NOMO-1 treated with DMSO at 0.1 percent for 48 hours (cell line): ENCODE measurements around the gene TOMM22.

ENCODE experiments used
- DNase-seq: peaks from one replicate; lab custom pipeline; 2025; ENCODE audit not compliant: unreplicated experiment; lab: John Stamatoyannopoulos, UW

Gene TOMM22

GRCh38 chr22:38733329-38733723 is 51.6 kb downstream of the TOMM22 start:
- no peak for DNase-seq

DNA sequence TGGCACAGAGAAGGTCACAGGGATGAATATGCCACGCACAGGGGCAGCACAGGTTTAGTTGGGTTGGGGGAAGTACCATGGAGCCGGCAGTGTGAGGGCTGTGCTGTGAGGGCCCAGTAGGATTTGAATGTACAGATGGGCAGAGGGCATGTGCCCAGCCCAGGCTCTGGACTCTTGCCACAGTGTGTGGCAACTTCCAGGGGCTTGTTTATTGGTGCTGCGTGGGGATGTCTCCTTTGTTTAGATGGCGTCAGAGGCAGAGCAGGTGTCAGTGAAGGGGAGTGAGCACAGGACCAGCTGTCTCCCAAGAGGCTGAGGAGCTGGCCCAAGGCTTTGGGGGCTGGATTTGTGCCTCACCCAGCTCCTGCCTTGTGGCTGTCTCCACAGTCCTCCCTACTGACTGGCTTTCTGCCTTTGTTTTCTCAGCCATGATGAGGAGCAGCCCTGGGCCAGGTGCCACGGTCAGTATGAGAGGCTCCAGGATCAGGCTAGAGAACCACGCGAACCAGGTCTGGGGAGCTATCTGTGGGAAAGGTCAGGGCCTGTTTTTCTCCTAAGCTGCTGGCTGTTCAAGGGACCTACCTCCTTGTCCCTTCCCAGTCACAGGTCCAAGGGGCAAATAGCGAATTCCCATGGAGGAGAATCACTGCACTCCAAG is 52.1 kb downstream of the TOMM22 start:
- no peak for DNase-seq

DNA sequence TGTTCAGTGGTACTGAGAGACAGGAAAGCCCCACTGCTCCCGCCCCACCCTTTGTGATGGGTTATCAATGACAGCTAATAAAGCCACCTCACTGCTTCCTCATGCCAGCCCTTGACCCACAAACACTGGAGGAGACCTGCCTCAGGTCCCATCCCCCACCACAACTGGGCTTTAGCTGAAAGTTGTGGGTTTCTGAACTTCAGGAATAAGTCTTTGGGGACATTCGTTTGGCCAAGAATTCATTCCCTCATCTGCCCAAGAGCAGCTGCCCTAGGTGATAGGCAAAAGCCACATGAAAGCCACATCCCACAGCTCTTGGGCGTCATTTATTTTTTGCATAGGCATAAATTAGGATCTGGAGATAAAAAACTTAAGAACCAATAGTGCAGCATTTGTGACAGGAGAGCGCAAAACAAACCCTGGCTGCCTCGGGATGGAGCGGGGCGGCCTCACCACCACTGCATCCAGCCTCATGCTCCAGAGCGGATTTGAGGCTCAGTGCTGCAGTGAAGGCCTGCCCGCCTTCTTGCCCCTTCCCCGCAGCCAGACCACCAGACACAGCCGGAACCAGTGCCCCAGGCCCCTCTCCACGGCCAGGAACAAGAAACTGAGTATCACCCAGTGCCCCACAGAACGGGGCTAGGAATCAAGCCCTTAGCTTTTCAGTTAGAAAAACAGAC is 52.8 kb downstream of the TOMM22 start:
- no peak for DNase-seq
